Cardiac ventricle fibroblast (primary cell): ENCODE measurements around the gene FAF2. TPM values are rescaled to one million over a fixed set of nuclear protein-coding genes. Genes with fewer than 3 reads are reported as not detected.

ENCODE experiments used
- total RNA-seq: library from RNA; depleted of rRNA; stranded (reverse); fragments of >200 nt; gene quantifications from 2 replicates; pipeline ENCODE4 v1.2.3, GENCODE V29; 2015

The FAF2 gene, protein sequence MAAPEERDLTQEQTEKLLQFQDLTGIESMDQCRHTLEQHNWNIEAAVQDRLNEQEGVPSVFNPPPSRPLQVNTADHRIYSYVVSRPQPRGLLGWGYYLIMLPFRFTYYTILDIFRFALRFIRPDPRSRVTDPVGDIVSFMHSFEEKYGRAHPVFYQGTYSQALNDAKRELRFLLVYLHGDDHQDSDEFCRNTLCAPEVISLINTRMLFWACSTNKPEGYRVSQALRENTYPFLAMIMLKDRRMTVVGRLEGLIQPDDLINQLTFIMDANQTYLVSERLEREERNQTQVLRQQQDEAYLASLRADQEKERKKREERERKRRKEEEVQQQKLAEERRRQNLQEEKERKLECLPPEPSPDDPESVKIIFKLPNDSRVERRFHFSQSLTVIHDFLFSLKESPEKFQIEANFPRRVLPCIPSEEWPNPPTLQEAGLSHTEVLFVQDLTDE
- total RNA-seq: 26.2 and 27.1 TPM in 2 replicates

DNA sequence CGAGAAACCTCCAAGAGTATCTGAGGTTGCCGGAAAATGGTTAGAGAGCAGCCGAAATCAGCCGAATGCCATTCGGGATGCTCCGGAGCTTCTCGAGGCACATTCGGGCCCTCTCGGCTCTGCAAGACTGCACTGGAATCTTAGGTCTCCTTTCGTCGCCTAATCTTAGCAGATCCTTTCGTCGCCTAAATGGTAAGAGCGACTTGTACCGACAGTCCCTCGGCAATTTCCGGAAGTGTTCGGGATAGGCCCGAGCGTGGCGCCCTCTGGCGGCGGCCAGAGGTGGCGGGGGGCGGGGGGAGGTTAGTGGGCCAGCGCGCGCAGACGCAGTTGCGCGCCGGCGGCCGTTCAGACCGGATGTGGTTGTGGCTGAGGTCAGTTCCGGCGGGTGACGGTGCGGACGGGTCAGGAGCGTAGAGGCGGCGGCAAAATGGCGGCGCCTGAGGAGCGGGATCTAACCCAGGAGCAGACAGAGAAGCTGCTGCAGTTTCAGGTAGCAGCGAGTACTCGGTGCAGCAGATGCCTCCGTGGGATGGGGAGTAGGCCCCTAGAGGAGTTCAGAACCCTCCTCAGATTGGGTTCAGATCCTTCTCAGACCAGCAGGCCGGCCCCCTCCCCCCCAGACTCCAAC is at the start of gene FAF2:
Gene FAF2 (plus strand): TSS at position 408 of the 631 bp plus-strand sequence. CDS start 23 bp downstream, at position 431.

DNA sequence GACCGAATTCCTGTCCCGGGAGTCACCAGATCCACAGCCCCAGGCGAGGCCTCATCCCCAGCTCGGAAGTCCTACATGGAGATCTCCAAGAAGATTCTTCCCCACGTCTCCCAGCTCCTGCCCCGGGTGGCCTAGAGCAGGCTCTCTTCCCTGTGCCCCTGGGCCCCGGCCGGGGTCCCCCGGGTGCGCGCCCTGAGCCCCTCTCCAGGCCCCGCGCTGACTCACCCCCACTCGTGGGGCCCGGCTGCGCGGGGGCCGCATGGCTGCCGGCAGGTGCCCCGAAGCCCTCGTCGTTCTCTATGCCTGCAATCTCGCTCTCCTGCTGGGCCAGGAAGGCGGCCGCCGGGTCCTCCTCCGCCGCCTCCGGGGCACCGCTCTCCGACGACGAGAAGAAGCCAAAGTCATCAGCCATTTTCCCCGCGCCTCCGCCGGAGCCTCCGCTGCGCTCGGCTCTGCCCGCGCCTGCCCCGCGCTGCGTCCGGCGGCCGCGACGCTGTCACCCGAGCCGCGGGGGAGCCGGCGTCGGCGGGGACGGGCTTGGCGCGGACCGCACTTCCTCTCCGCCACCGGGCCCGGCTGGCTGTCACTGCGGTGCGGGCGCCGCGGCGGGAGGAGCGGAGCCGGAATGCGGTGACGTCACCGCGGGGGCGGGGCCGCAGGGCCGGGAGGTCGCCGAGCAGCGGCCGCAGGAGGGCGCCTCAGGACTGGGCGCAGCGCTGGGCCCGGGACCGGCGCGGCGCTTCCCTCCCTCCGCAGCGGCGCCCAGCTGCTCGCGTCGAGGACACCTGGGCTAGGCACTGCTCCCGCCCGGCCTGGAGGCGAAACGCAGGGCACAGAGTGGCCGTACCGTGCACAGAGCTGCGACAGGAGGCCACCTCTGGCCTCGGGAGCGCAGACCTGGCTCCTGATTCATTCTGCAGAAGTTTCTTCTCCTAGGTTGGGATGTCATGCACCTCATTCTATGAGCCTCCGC is 31.9 kb upstream of the FAF2 start, which contains the start of gene CLTB:
Gene CLTB (minus strand): TSS at position 588 of the 973 bp plus-strand sequence. CDS start 176 bp downstream, at position 412.

DNA sequence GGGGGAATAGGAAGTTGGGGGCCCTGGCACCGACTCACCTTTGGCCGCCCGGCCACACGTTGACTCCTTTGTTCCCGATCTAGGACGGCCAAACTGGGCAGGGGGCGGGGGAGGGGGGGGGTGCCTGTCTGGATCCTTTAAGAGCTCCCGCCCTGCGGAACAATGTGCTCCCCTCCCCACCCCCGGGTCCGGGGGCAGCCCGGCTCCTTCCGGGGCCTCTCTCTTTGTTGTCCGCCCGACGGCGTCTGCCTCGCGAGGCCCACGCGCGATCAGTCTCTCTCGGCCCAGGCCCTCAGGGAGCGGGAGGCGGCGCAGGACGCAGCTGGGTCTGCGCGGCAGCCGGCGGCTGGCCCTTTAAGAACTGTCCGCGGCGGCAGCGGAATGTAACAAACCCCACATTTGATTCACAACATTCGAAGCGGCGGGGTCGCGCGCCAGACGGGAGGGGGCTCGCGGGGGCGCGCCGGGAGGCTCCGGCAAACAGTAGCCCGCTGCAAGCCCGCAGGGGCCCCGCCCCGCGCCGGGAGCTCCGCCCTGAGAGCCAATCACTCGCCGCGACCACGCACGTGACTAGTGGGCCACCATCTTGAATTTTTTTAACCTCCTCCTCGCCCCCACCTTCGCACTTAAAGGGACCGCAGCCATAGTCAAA is 88.8 kb downstream of the FAF2 start, which contains the start of gene RNF44:
Gene RNF44 (minus strand): TSS at position 501 of the 652 bp plus-strand sequence. CDS start 4,930 bp downstream, outside the sequence.

DNA sequence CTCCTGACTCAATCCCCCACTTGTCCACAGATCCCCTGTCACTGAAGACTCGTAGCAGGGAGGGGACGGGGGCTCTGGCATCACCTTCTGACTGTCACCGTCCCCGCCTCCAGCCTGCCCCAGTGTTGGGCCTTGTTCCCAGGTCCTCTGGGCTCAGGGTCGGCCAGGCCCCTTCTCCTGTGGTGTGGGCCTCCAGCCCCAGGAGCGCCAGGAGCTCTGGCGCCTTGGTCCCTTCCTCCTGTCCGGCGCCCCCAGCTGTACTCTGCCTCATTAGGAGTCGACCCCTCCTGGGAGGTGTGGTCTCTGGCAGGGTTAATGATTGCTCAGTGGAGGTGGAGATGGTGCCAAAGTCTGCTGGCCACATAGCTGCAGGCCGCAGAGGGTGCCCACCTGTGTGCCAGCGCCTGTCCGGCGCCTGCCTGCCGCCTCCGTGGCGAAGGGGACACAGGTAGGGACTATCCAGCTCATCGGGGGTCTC is 100.8 kb downstream of the FAF2 start, which contains the start of gene CDHR2:
Gene CDHR2 (plus strand): TSS at position 376 of the 478 bp plus-strand sequence. CDS start 16,011 bp downstream, outside the sequence.

Other genes starting within 250 kb of the FAF2 start
- 6.7 and 12.7 TPM in 2 replicates for gene SIMC1, start 210.0 kb upstream of the FAF2 start, total RNA-seq
- gene KIAA1191, start 86.6 kb upstream of the FAF2 start, total RNA-seq: 44.6 and 52.2 TPM in 2 replicates
- 8.4 and 9.0 TPM in 2 replicates for gene ARL10, start 82.9 kb upstream of the FAF2 start, total RNA-seq
- 19.1 and 19.6 TPM in 2 replicates for gene NOP16, start 59.8 kb upstream of the FAF2 start, total RNA-seq
- 70.5 and 122 TPM in 2 replicates for gene HIGD2A, start 59.6 kb upstream of the FAF2 start, total RNA-seq
- gene CLTB, start 31.8 kb upstream of the FAF2 start, total RNA-seq: 72.9 and 73.5 TPM in 2 replicates
- gene RNF44, start 89.0 kb downstream of the FAF2 start, total RNA-seq: 6.7 and 11.5 TPM in 2 replicates
- gene CDHR2, start 101.0 kb downstream of the FAF2 start, total RNA-seq: not detected in 2 replicates
- 2.2 and 2.4 TPM in 2 replicates for gene GPRIN1, start 161.8 kb downstream of the FAF2 start, total RNA-seq
- gene SNCB, start 182.1 kb downstream of the FAF2 start, total RNA-seq: 0.10 and 0.56 TPM in 2 replicates
- gene EIF4E1B, start 182.3 kb downstream of the FAF2 start, total RNA-seq: not detected in 2 replicates
- gene TSPAN17, start 199.1 kb downstream of the FAF2 start, total RNA-seq: 19.3 and 20.2 TPM in 2 replicates